Astrocyte of the spinal cord (primary cell): ENCODE data around the gene SEMA6B.

Experiments
- DNase-seq: peaks from one replicate; pipeline ENCODE4 v3.0.0; 2011; ENCODE audit warnings: low read depth, low spot score
- H3K4me3 ChIP-seq: 2 replicates; pipeline ENCODE4 v1.5.1; 2011; ENCODE audit warnings: low read depth, mild to moderate bottlenecking, low read length, moderate library complexity
- in situ Hi-C: cut with HindIII; loops from 2 replicates; pipeline ENCODE4 v1.10.0; 2017; ENCODE audit warnings: low sequenced_read_pairs
- TF ChIP-seq, protein P1 (sequence below): IDR thresholded peaks from 2 replicates; pipeline ENCODE4 v1.5.1; 2012; ENCODE audit warnings: low read depth, mild to moderate bottlenecking, low read length, inconsistent platforms

SEMA6B gene

DNA sequence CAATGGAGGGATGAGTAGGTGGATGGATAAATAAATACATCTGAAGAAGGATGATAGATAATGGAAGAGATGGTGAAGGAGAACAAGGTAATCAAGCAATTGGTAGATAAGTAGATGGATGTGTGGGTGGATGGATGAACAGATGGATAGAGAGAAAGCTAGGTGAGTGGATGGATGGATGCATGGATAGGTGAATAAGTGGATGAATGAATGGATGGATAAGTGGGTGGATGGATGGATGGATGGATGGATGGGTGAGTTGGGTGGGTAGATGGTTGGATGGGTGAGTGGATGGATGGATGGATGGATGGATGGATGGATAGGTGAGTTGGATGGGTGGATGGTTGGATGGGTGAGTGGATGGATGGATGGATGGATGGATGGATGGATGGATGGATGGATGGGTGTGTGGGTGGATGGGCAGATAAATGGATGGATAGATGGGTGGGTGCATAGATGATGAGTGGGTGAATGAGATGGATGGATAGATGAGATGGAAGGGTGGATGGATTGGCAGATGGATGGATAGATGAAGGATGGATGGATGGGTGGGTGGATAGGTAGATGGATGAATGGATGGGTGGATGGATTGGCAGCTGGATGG lies 6.3 kb downstream of the SEMA6B start:
- TF ChIP-seq, protein P1, sequence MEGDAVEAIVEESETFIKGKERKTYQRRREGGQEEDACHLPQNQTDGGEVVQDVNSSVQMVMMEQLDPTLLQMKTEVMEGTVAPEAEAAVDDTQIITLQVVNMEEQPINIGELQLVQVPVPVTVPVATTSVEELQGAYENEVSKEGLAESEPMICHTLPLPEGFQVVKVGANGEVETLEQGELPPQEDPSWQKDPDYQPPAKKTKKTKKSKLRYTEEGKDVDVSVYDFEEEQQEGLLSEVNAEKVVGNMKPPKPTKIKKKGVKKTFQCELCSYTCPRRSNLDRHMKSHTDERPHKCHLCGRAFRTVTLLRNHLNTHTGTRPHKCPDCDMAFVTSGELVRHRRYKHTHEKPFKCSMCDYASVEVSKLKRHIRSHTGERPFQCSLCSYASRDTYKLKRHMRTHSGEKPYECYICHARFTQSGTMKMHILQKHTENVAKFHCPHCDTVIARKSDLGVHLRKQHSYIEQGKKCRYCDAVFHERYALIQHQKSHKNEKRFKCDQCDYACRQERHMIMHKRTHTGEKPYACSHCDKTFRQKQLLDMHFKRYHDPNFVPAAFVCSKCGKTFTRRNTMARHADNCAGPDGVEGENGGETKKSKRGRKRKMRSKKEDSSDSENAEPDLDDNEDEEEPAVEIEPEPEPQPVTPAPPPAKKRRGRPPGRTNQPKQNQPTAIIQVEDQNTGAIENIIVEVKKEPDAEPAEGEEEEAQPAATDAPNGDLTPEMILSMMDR, result no peak
- no peak overlapping the region for H3K4me3 ChIP-seq
- in situ Hi-C loops, result no loop called here
- DNase-seq, result no peak

DNA sequence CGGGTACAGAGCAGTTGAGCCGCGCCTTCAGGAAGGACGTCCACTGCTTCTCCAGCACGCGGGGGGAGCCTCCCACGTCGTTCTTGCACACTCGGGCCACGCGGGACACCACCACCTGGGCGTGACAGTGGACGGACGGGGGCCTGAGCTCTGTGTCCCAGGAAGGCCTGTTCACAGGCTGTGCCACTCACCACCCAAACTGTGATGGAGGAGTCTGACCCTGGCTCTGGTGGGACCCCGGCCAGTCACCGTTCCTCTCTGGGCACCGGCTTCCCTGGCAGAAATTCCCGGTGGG lies 7.0 kb downstream of the SEMA6B start:
- TF ChIP-seq, protein P1, result no peak
- no peak overlapping the region for H3K4me3 ChIP-seq
- in situ Hi-C loops, result no loop called here
- no peak for DNase-seq

DNA sequence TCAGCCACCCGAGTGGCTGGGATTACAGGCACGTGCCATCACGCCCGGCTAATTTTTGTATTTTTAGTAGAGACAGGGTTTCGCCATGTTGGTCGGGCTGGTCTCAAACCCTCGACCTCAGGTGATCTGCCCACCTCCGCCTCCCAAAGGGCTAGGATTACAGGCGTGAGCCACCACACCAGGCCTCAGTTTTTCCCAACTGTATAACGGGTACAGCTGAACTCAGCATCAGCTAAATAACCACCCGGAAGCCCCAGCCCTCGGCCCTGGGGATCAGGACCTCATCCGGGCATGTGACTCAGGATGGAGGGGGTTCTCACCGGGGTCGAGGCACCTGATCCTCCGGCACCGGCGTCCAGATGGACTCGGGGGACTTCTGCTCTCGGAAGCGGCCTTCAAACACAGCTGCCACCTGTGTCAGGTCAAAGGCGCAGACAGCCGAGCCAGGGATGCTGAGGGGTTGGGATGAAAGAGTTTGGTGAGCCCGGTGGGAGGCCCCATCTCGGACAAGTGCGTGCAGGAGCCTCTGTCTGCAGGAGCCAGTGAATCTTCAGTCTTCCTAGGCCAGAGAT lies 8.9 kb downstream of the SEMA6B start:
- in situ Hi-C loops, result no loop called here

DNA sequence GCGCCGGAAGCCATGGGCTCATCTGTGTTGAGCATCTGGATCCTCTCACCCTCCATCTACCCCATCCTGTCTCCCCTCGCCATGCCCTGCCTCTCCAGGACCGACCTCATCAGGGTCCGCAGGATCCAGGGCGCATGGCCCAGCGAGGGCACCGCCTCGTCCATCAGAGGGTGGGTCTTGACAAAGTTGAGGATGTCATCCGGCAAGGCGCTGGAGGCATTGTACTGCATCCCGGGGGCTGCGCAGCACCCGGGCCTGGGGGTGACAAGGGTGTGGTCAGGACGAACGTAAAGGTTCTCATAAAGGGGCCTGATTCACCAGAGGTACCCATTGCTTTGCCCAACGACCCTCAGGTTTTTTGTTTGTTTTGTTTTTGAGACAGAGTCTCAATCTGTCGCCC lies 9.5 kb downstream of the SEMA6B start:
- no peak overlapping the region for H3K4me3 ChIP-seq
- no peak for DNase-seq
- in situ Hi-C loops, result no loop called here
- TF ChIP-seq, protein P1, result no peak

More for the DNA sequence above, 8.9 kb downstream of the SEMA6B start:
- TF ChIP-seq, protein P1, result no peak
- DNase-seq, result no peak
- H3K4me3 ChIP-seq, result no peak overlapping the region

DNA sequence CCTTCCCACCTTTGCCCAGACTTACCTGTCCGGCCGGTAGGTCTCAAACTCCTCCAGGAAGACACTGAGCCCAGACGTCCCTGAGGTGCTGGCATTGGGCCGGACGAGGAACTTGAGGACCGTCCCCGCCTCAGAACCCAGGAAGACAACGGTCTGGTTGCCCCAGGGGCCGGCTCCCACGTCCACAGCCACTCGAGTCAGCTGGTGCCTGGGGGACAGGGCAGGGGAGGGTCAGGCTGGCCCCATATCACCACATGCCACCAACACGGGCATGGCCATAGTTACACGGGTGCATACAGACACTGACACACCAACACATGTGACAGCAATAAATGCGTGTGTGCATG lies 11.3 kb downstream of the SEMA6B start:
- in situ Hi-C loops, result no loop called here
- no peak overlapping the region for H3K4me3 ChIP-seq
- no peak for DNase-seq
- TF ChIP-seq, protein P1, result no peak

DNA sequence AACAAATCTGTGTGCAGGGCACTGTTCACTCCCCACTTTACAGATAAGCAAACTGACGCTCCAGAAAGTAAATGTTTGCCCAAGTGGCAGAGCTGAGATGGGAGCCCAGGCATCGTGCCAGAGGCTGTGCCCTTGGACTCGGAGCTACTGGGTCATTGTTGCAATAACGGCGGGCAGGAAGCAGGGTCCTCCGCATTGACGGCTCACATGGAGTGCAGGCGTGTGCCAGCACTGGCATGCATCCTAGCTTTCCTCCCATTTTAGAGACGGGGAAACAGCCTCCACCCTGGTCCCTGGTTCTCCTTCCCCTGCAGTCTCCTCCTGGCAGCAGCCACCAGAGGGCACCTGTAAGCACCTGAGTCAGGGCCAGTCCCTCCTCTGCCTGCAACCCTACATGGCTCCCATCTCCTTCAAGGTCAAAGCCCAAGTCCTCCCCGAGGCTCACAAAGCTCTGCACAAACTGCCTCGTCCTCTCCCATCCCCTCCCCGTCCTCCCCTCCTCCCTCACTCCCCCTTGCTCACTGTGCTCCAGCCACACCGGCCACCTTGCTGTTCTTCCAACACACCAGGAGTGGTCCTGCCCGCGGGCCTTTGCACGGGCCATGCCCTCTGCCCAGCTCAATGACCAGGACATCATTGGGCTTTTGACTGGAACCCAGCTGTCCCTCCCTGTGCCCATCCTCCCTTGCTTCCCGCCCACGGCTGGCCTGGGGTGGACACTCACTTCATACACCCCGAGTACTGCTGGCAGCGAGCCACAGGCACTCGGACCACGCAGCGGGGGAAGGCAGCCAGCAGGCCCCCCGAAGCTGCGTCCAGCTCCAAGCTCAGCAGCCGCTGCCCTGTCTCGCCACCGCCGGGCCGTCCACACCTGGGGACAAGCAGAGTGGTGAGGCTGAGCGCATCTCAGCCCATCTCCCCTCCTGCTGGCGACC lies 11.9 kb downstream of the SEMA6B start:
- no peak overlapping the region for H3K4me3 ChIP-seq
- TF ChIP-seq, protein P1, result peak; percentile 48

More for the DNA sequence above, 11.9 kb downstream of the SEMA6B start:
- in situ Hi-C loops, result no loop called here
- no peak for DNase-seq
